NAMALWA (cell line): Measurements from ENCODE around the gene GALNT7.
"Not testable (repeated sequence)": the region's sequence is repeated elsewhere in the genome, so short reads cannot be mapped to it uniquely, and the experiment has no call there.

Experiments
- DNase-seq: peaks from one replicate; pipeline ENCODE4 v3.0.0-alpha.2; 2015; ENCODE audit warnings: low spot score

The GALNT7 gene

GRCh38 chr4:173195109-173195508 lies 26.5 kb downstream of the GALNT7 start:
- peak; percentile 41 for DNase-seq

- no peak for DNase-seq
Measured at GRCh38 chr4:173199553-173199952, 30.9 kb downstream of the GALNT7 start.

GRCh38 chr4:173200103-173200884 lies 31.7 kb downstream of the GALNT7 start:
- DNase-seq, result no peak

GRCh38 chr4:173202395-173202794 lies 33.8 kb downstream of the GALNT7 start:
- no peak for DNase-seq

GRCh38 chr4:173205656-173206055 lies 37.0 kb downstream of the GALNT7 start:
- no peak for DNase-seq

GRCh38 chr4:173208420-173208819 lies 39.8 kb downstream of the GALNT7 start:
- no peak for DNase-seq

GRCh38 chr4:173211222-173211621 lies 42.6 kb downstream of the GALNT7 start:
- no peak for DNase-seq

GRCh38 chr4:173211838-173212237 lies 43.2 kb downstream of the GALNT7 start:
- DNase-seq, result no peak

GRCh38 chr4:173212379-173212778 lies 43.8 kb downstream of the GALNT7 start:
- no peak for DNase-seq

- DNase-seq, result no peak
Measured at GRCh38 chr4:173213296-173213695, 44.7 kb downstream of the GALNT7 start.

- DNase-seq, result no peak
Measured at GRCh38 chr4:173214231-173214630, 45.6 kb downstream of the GALNT7 start.

- DNase-seq, result no peak
Measured at GRCh38 chr4:173214661-173215060, 46.0 kb downstream of the GALNT7 start.

GRCh38 chr4:173217075-173217474 lies 48.5 kb downstream of the GALNT7 start:
- no peak for DNase-seq

- no peak for DNase-seq
Measured at GRCh38 chr4:173217727-173218126, 49.1 kb downstream of the GALNT7 start.

- no peak for DNase-seq
Measured at GRCh38 chr4:173218411-173219125, 50.0 kb downstream of the GALNT7 start.

- DNase-seq, result not testable (repeated sequence)
Measured at GRCh38 chr4:173219126-173219437, 50.5 kb downstream of the GALNT7 start.

- no peak for DNase-seq
Measured at GRCh38 chr4:173223743-173224142, 55.1 kb downstream of the GALNT7 start.

- no peak for DNase-seq
Measured at GRCh38 chr4:173226401-173226888, 57.8 kb downstream of the GALNT7 start.

- no peak for DNase-seq
Measured at GRCh38 chr4:173227756-173228155, 59.1 kb downstream of the GALNT7 start.

GRCh38 chr4:173230062-173230461 lies 61.5 kb downstream of the GALNT7 start:
- no peak for DNase-seq

GRCh38 chr4:173231916-173232315 lies 63.3 kb downstream of the GALNT7 start:
- peak; percentile 45 for DNase-seq

- DNase-seq, result no peak
Measured at GRCh38 chr4:173233857-173234256, 65.2 kb downstream of the GALNT7 start.

- no peak for DNase-seq
Measured at GRCh38 chr4:173235050-173235449, 66.4 kb downstream of the GALNT7 start.

- no peak for DNase-seq
Measured at GRCh38 chr4:173236301-173236700, 67.7 kb downstream of the GALNT7 start.
